Breast epithelium (tissue), 4 donors: ENCODE measurements around the gene CASZ1. TPM values are rescaled to one million over a fixed set of nuclear protein-coding genes. Genes with fewer than 3 reads are reported as not detected.
A peak's percentile ranks its signal among the peaks of the same experiment; 100 is the strongest.

Experiments
- DNase-seq, 2 donors: peaks; one replicate each; pipeline ENCODE4 v3.0.0-alpha.2; 2019; ENCODE audit warnings: low spot score in 2 of 2
- H3K27ac ChIP-seq, 2 donors: fragments of 200-600 bp; sonication (generic) in 1 of 2; one replicate each; pipeline ENCODE4 v1.5.1; 2016 to 2019; ENCODE audit warnings: mild to moderate bottlenecking in 1 of 2
- H3K27me3 ChIP-seq, 2 donors: fragments of 200-600 bp; sonication (generic) in 1 of 2; one replicate each; pipeline versions ENCODE4 v1.5.1 to v1.6.0; 2017 to 2019; ENCODE audit warnings: control low read depth in 1 of 2, mild to moderate bottlenecking in 1 of 2
- H3K36me3 ChIP-seq: fragments of 200-600 bp; one replicate; pipeline ENCODE4 v1.5.1; 2019
- H3K4me1 ChIP-seq, 2 donors: fragments of 200-600 bp; sonication (generic); one replicate each; pipeline ENCODE4 v1.5.1; 2016 to 2019; ENCODE audit warnings: control low read depth in 1 of 2
- H3K4me3 ChIP-seq, 3 donors: fragments of 200-600 bp; sonication (generic); 1 replicate in 2 of 3; 2 replicates in 1 of 3; pipeline ENCODE4 v1.5.1; 2016 to 2019; ENCODE audit warnings: mild to moderate bottlenecking in 3 of 3, moderate library complexity in 2 of 3
- H3K9me3 ChIP-seq, 2 donors: fragments of 200-600 bp; sonication (generic) in 1 of 2; one replicate each; pipeline ENCODE4 v1.5.1; 2016 to 2019; ENCODE audit warnings: control low read depth in 1 of 2
- POLR2A ChIP-seq: fragments of 450-650 bp; IDR thresholded peaks from one replicate; pipeline ENCODE4 v1.6.1; 2016; ENCODE audit warnings: antibody characterized with exemption, mild to moderate bottlenecking, moderate library complexity
- POLR2AphosphoS5 ChIP-seq, 3 donors: sonication (generic); formaldehyde crosslinking; IDR thresholded peaks; one replicate each; pipeline ENCODE4 v1.6.1; 2017; ENCODE audit warnings: antibody characterized with exemption in 3 of 3
- intact Hi-C: fragments of 100-400 bp; cut with DNase I; formaldehyde crosslinking; loops from one replicate; pipeline ENCODE4 v1.15.1; 2023; ENCODE audit warnings: low total_unique reads
- total RNA-seq, 3 donors: library from RNA; depleted of rRNA; stranded (reverse); fragments of >200 nt; gene quantifications; one replicate each; pipeline ENCODE4 v1.1.0, GENCODE V29; 2016
- TF ChIP-seq, protein P1 (sequence below), 3 donors: fragments of 450-650 bp; IDR thresholded peaks; one replicate each; pipeline ENCODE4 v1.5.1; 2016 to 2017; ENCODE audit warnings: antibody characterized with exemption in 3 of 3, mild to moderate bottlenecking in 3 of 3, moderate library complexity in 3 of 3

CASZ1 gene
- total RNA-seq, 3 donors from 2014 or later, result 1.1 to 39.1 (median 32.4) TPM

DNA sequence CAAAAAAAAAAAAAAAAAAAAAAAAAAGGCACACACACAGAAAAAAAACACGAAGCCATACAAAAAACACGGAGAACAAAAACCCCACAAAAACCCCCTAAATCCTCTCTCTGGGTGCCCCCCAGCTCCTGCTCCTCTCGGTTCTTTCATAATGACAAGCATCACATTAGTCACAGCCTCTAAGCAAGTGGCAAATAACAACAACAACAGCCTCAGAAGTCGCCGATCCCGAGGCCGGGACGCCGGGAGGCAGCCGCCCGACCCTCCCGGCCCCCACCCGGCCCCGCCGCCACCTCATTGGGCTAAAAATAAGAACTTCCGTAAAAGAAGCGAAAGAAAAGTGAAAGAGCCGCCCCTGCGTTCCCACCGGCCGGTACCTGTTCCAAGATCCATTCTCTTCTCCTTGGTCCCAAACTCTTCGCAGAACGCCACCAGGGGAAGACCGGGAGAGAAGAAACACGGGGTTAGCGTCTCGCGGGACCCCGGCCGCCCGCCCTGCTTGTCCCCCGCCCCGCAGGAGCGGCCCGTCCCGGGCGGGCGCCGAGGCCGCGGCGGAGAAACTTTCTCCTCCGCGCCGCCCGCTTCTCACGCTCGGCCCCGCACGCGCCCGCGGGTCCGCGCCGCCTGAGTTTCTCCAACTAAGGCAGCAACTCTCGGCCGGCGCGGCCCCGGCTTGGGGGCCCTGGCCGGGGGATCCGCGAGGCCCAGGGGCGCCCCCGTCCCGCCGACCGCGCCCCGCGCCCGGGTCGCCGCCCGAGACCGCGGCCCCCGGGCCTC, 102.8 kb downstream of the CASZ1 start:
- intact Hi-C loops, result loop anchor here (10.0 kb wide), 1 partner anchor 101 kb away; the partner anchor contains the start of gene CASZ1
- Histone ChIP-seq H3K4me3 (peak overlapping the region; percentile 72 to 91 (median 77)), H3K27ac (peak overlapping the region; percentile 93 to 95), H3K4me1 (peaks cover 9 to 22% of the 10 kb centered on the region in 2 donors), H3K36me3 (no peaks in the 10 kb centered on the region), H3K9me3 (no peaks in the 10 kb centered on the region), H3K27me3 (no peaks in the 10 kb centered on the region)
- no peak for DNase-seq
- TF ChIP-seq POLR2A (no peak), POLR2AphosphoS5 (IDR thresholded peaks at IDR 0.05) (no peak)
- TF ChIP-seq, protein P1, sequence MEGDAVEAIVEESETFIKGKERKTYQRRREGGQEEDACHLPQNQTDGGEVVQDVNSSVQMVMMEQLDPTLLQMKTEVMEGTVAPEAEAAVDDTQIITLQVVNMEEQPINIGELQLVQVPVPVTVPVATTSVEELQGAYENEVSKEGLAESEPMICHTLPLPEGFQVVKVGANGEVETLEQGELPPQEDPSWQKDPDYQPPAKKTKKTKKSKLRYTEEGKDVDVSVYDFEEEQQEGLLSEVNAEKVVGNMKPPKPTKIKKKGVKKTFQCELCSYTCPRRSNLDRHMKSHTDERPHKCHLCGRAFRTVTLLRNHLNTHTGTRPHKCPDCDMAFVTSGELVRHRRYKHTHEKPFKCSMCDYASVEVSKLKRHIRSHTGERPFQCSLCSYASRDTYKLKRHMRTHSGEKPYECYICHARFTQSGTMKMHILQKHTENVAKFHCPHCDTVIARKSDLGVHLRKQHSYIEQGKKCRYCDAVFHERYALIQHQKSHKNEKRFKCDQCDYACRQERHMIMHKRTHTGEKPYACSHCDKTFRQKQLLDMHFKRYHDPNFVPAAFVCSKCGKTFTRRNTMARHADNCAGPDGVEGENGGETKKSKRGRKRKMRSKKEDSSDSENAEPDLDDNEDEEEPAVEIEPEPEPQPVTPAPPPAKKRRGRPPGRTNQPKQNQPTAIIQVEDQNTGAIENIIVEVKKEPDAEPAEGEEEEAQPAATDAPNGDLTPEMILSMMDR (IDR thresholded peaks at IDR 0.05), result no peak

DNA sequence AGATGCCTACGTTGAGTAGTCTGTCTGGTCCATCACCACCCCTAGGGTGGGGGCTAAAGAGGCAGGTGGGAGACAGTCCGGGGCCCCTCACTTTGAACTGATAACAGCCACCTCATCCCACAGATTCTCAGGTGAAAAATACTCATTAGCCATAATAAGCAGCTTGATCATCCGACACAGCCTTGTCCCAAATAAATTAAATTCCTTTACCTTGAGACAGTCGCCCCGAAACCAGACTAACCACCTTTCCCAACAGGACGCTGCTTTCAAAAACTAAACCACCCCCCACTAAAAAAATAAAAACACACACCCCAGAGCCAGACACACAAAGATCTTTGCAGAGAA, 103.3 kb downstream of the CASZ1 start:
- H3K27ac ChIP-seq, result peak overlapping the region; percentile 82 to 93
- H3K4me3 ChIP-seq, result peak overlapping the region; percentile 72 to 91 (median 77)
- no peak for DNase-seq
- H3K4me1 ChIP-seq, result peaks cover 9 to 23% of the 10 kb centered on the region in 2 donors
- no peak for TF ChIP-seq POLR2A
- TF ChIP-seq, protein P1 (IDR thresholded peaks at IDR 0.05), result no peak
- TF ChIP-seq POLR2AphosphoS5 (IDR thresholded peaks at IDR 0.05), result no peak
- H3K9me3 ChIP-seq, result no peaks in the 10 kb centered on the region
- no peaks in the 10 kb centered on the region for H3K27me3 ChIP-seq
- intact Hi-C loops, result loop anchor here (10.0 kb wide), 1 partner anchor 102 kb away; the partner anchor contains the start of gene CASZ1
- no peaks in the 10 kb centered on the region for H3K36me3 ChIP-seq

DNA sequence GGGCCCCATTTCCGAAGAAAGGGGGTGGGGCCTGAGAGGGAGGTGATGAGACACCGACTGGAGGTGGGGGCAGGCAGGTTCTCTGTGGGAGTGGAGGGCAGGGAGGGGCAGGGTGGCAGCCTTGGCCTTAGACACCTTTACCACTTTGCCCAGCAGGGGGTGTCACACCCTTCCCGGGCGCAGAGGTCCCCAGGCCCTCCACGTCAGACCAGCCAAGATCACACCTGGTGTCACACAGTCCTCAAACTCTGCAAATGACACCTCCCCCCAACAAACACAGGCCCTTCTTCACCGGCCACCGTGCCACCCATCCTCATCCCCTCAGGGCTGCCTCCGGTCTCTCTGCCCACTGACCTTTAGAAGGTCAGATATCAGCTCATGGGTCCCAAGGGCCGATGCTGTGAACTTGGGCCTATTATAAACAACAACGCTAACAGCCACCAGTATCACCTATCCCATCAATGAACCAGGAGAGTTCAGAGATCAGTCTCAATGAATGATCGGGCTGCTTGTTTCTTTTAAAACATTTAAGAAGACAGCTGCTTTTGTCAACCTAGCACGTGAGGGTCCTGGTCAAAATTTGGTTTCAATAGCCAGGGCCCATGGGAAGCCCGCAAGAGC, 103.9 kb downstream of the CASZ1 start:
- TF ChIP-seq, protein P1 (IDR thresholded peaks at IDR 0.05), result peak in 2 of 3 donors; percentile 43 to 65
- no peak for TF ChIP-seq POLR2A
- no peaks in the 10 kb centered on the region for H3K9me3 ChIP-seq
- DNase-seq, result peak in 1 of 2 donors; percentile 60
- intact Hi-C loops, result loop anchor here (10.0 kb wide), 1 partner anchor 102 kb away; the partner anchor contains the start of gene CASZ1
- H3K4me3 ChIP-seq, result peak overlapping the region in 2 of 3 donors; percentile 77 to 91
- no peaks in the 10 kb centered on the region for H3K27me3 ChIP-seq
- peak overlapping the region; percentile 82 to 93 for H3K27ac ChIP-seq
- H3K36me3 ChIP-seq, result no peaks in the 10 kb centered on the region
- peaks cover 12 to 30% of the 10 kb centered on the region in 2 donors for H3K4me1 ChIP-seq

DNA sequence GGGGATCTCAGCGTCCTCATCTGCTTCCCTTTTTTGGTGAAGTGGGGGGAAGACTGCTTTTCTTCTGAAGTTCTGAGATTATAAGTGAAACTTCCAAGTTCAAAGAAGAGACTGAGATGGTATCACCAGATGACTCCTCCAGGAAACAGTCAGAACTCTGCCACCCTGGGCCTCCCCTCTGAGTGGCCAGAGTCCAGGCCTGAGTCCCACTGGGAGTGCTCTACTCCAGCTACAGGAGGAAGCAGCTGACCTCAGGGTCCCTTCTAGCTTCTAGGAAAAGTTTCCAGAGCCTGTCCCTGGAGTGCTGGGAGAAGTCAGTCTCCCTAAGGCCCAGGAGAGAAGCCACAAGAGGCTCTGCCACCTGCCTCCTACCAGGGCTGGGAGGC, 104.7 kb downstream of the CASZ1 start:
- DNase-seq, result no peak
- intact Hi-C loops, result loop anchor here (10.0 kb wide), 1 partner anchor 103 kb away; the partner anchor contains the start of gene CASZ1
- H3K9me3 ChIP-seq, result no peaks in the 10 kb centered on the region
- H3K27me3 ChIP-seq, result no peaks in the 10 kb centered on the region
- peaks cover 13 to 34% of the 10 kb centered on the region in 2 donors for H3K4me1 ChIP-seq
- H3K36me3 ChIP-seq, result no peaks in the 10 kb centered on the region
- H3K4me3 ChIP-seq, result peak overlapping the region in 1 of 3 donors; percentile 91
- peak overlapping the region; percentile 82 to 93 for H3K27ac ChIP-seq
- TF ChIP-seq, protein P1 (IDR thresholded peaks at IDR 0.05), result no peak
- no peak for TF ChIP-seq POLR2AphosphoS5 (IDR thresholded peaks at IDR 0.05)
- no peak for TF ChIP-seq POLR2A
